OCI-LY1 (cell line): ENCODE data around the gene ZNF365.

ENCODE experiments used
- CTCF ChIP-seq: fragments of 200-600 bp; sonication (generic), shearing (Covaris generic); IDR thresholded peaks from 2 replicates; pipeline ENCODE4 v1.5.1; 2017; ENCODE audit warnings: mild to moderate bottlenecking, antibody characterized with exemption, low read length, moderate library complexity, mixed read lengths
- EZH2 ChIP-seq: fragments of 200-600 bp; sonication (generic), shearing (Covaris generic); IDR thresholded peaks from 2 replicates; pipeline ENCODE4 v1.8.0; 2017; ENCODE audit warnings: borderline replicate concordance, mixed run types, mild to moderate bottlenecking, antibody characterized with exemption, low read length, moderate library complexity, mixed read lengths

GRCh38 chr10:62377026-62377415, 2.9 kb downstream of the ZNF365 start:
- TF ChIP-seq CTCF (no peak), EZH2 (no peak)
